K562 (cell line): Measurements from ENCODE around the gene ENTR1. TPM values are rescaled to one million over a fixed set of nuclear protein-coding genes. Genes with fewer than 3 reads are reported as not detected.

Experiments used
- HDAC6 ChIP-seq: IDR thresholded peaks from 2 replicates; pipeline ENCODE4 v1.6.1; 2012; ENCODE audit warnings: low read depth, mild to moderate bottlenecking, control low read depth, inconsistent platforms, low read length, moderate library complexity
- HOXB6 ChIP-seq: fragments of 250-450 bp; sonication (Bioruptor Pico); IDR thresholded peaks from 2 replicates; pipeline ENCODE4 v1.5.1; 2022; ENCODE audit warnings: mild to moderate bottlenecking, borderline replicate concordance
- MAFK ChIP-seq: IDR thresholded peaks from 2 replicates; pipeline ENCODE4 v1.6.1; 2011; ENCODE audit warnings: low read length, improper control_type of control experiment
- NELFE ChIP-seq: IDR thresholded peaks from 2 replicates; pipeline ENCODE4 v1.6.1; 2011; ENCODE audit warnings: mild to moderate bottlenecking; ENCODE audit not compliant: insufficient read depth, insufficient read length
- NUFIP1 ChIP-seq: fragments of 450-650 bp; IDR thresholded peaks from 2 replicates; pipeline ENCODE4 v1.6.1; 2018; ENCODE audit not compliant: partially characterized antibody
- PRPF4 ChIP-seq: fragments of 200-400 bp; formaldehyde crosslinking; IDR thresholded peaks from one replicate; pipeline ENCODE4 v1.6.1; 2017; ENCODE audit warnings: low read length, low read depth, mild to moderate bottlenecking; ENCODE audit not compliant: insufficient read depth, poor library complexity, severe bottlenecking
- RBM34 ChIP-seq: fragments of 200-400 bp; formaldehyde crosslinking; IDR thresholded peaks from 2 replicates; pipeline ENCODE4 v1.6.1; 2018; ENCODE audit warnings: low read length, borderline replicate concordance; ENCODE audit not compliant: insufficient read depth
- ZNF146 ChIP-seq: IDR thresholded peaks from one replicate; pipeline ENCODE4 v1.6.1; 2018; ENCODE audit warnings: missing compliant biosample characterization; ENCODE audit not compliant: unreplicated experiment
- ZNF395 ChIP-seq: fragments of 200-800 bp; sonication (Bioruptor generic); IDR thresholded peaks from 2 replicates; pipeline ENCODE4 v1.6.1; 2017; ENCODE audit warnings: missing genetic modification characterization, missing compliant biosample characterization
- polyA plus RNA-seq, 8 experiments: library from polyadenylated mRNA; depleted of rRNA in 4 of 8; stranded (reverse) in 5 of 8; unstranded in 3 of 8; fragments of >200 nt; fragmentation: Nextera tagmentation in 2 of 8; fragmentation: Illumina TruSeq in 1 of 8; extraction: Ambion mirVana in 2 of 8; extraction: Trizol in 1 of 8; gene quantifications; 2 replicates each; pipeline versions ENCODE4 v1.2.1 to v1.2.3, GENCODE V29; 2011 to 2014; ENCODE audit warnings: inconsistent platforms in 1 of 8, missing spikeins in 1 of 8
- total RNA-seq, 7 experiments: library from RNA; depleted of rRNA in 6 of 7; stranded (reverse); fragments of >200 nt in 6 of 7; fragmentation: Illumina TruSeq in 2 of 7; extraction: Trizol in 2 of 7; gene quantifications; 2 replicates each; pipeline versions ENCODE4 v1.2.1 to v1.2.3, GENCODE V29; 2011 to 2021; ENCODE audit warnings: low replicate concordance in 1 of 7
- TF ChIP-seq, protein P1 (sequence below): fragments of 450-650 bp; IDR thresholded peaks from 2 replicates; pipeline ENCODE4 v1.6.1; 2016; ENCODE audit warnings: low read depth
- TF ChIP-seq, protein P2 (sequence below): sonication (generic); formaldehyde crosslinking; IDR thresholded peaks from 2 replicates; pipeline ENCODE4 v1.8.0; 2022; ENCODE audit warnings: missing genetic modification reagents, mild to moderate bottlenecking, borderline replicate concordance
- TF ChIP-seq, protein P3 (sequence below): fragments of 250-450 bp; sonication (Bioruptor Pico); IDR thresholded peaks from 2 replicates; pipeline ENCODE4 v1.5.0; 2022; ENCODE audit warnings: mild to moderate bottlenecking

The ENTR1 gene
- total and polyA plus RNA-seq, 9 of the 15 experiments (the other 6 are each of a cell fraction or from before 2014, with no cell fraction given), result 6.7 to 106 (median 72.6) TPM

- TF ChIP-seq, protein P1, sequence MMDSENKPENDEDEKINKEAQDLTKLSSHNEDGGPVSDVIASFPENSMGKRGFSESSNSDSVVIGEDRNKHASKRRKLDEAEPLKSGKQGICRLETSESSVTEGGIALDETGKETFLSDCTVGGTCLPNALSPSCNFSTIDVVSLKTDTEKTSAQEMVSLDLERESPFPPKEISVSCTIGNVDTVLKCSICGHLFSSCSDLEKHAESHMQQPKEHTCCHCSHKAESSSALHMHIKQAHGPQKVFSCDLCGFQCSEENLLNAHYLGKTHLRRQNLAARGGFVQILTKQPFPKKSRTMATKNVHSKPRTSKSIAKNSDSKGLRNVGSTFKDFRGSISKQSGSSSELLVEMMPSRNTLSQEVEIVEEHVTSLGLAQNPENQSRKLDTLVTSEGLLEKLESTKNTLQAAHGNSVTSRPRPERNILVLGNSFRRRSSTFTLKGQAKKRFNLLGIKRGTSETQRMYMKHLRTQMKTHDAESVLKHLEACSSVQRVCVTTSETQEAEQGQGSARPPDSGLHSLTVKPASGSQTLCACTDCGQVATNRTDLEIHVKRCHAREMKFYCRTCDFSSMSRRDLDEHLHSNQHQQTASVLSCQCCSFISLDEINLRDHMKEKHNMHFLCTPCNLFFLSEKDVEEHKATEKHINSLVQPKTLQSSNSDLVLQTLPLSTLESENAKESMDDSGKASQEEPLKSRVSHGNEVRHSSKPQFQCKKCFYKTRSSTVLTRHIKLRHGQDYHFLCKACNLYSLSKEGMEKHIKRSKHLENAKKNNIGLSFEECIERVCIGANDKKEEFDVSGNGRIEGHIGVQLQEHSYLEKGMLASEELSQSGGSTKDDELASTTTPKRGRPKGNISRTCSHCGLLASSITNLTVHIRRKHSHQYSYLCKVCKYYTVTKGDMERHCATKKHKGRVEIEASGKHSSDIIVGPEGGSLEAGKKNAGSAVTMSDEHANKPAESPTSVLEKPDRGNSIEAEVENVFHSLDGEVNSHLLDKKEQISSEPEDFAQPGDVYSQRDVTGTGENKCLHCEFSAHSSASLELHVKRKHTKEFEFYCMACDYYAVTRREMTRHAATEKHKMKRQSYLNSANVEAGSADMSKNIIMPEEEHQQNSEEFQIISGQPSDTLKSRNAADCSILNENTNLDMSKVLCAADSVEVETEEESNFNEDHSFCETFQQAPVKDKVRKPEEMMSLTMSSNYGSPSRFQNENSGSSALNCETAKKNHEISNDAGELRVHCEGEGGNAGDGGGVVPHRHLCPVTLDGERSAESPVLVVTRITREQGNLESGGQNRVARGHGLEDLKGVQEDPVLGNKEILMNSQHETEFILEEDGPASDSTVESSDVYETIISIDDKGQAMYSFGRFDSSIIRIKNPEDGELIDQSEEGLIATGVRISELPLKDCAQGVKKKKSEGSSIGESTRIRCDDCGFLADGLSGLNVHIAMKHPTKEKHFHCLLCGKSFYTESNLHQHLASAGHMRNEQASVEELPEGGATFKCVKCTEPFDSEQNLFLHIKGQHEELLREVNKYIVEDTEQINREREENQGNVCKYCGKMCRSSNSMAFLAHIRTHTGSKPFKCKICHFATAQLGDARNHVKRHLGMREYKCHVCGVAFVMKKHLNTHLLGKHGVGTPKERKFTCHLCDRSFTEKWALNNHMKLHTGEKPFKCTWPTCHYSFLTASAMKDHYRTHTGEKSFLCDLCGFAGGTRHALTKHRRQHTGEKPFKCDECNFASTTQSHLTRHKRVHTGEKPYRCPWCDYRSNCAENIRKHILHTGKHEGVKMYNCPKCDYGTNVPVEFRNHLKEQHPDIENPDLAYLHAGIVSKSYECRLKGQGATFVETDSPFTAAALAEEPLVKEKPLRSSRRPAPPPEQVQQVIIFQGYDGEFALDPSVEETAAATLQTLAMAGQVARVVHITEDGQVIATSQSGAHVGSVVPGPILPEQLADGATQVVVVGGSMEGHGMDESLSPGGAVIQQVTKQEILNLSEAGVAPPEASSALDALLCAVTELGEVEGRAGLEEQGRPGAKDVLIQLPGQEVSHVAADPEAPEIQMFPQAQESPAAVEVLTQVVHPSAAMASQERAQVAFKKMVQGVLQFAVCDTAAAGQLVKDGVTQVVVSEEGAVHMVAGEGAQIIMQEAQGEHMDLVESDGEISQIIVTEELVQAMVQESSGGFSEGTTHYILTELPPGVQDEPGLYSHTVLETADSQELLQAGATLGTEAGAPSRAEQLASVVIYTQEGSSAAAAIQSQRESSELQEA, result no peak
- TF ChIP-seq ZNF146 (CRISPR knock-in tag) (no peak), HOXB6 (no peak), MAFK (no peak), ZNF395 (CRISPR knock-in tag) (0 out of 2 replicates have a peak, but pooled peaks have one; percentile 25), NUFIP1 (no peak), RBM34 (no peak), HDAC6 (no peak), PRPF4 (no peak), NELFE (no peak)
- TF ChIP-seq, protein P2, sequence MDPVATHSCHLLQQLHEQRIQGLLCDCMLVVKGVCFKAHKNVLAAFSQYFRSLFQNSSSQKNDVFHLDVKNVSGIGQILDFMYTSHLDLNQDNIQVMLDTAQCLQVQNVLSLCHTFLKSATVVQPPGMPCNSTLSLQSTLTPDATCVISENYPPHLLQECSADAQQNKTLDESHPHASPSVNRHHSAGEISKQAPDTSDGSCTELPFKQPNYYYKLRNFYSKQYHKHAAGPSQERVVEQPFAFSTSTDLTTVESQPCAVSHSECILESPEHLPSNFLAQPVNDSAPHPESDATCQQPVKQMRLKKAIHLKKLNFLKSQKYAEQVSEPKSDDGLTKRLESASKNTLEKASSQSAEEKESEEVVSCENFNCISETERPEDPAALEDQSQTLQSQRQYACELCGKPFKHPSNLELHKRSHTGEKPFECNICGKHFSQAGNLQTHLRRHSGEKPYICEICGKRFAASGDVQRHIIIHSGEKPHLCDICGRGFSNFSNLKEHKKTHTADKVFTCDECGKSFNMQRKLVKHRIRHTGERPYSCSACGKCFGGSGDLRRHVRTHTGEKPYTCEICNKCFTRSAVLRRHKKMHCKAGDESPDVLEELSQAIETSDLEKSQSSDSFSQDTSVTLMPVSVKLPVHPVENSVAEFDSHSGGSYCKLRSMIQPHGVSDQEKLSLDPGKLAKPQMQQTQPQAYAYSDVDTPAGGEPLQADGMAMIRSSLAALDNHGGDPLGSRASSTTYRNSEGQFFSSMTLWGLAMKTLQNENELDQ (CRISPR knock-in tag), result no peak
- TF ChIP-seq, protein P3, sequence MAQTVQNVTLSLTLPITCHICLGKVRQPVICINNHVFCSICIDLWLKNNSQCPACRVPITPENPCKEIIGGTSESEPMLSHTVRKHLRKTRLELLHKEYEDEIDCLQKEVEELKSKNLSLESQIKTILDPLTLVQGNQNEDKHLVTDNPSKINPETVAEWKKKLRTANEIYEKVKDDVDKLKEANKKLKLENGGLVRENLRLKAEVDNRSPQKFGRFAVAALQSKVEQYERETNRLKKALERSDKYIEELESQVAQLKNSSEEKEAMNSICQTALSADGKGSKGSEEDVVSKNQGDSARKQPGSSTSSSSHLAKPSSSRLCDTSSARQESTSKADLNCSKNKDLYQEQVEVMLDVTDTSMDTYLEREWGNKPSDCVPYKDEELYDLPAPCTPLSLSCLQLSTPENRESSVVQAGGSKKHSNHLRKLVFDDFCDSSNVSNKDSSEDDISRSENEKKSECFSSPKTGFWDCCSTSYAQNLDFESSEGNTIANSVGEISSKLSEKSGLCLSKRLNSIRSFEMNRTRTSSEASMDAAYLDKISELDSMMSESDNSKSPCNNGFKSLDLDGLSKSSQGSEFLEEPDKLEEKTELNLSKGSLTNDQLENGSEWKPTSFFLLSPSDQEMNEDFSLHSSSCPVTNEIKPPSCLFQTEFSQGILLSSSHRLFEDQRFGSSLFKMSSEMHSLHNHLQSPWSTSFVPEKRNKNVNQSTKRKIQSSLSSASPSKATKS (CRISPR knock-in tag), result no peak
These were observed 10.2 kb downstream of the ENTR1 start, which contains the start of gene SNAPC4 (continued) for GRCh38 chr9:136400038-136400834.
